ENCODE results near the gene NACAD.
A peak's percentile ranks its signal among the peaks of the same experiment; 100 is the strongest.

NACAD gene

GRCh38 chr7:45088821-45089340, at the start of gene NACAD:
Gene NACAD, minus strand, starts transcription at chr7:45088969. Its CDS starts 75 bp downstream, at chr7:45088894.
- DNase-seq (ENCODE audit: low read depth in 2 of 2) = no peak

- peak; percentile 33 to 39 for DNase-seq (ENCODE audit: low read depth in 2 of 2)
These were observed 47.6 kb upstream of the NACAD start for GRCh38 chr7:45136106-45137060.

- DNase-seq (ENCODE audit: low read depth in 2 of 2) = no peak
These were observed 45.1 kb upstream of the NACAD start for GRCh38 chr7:45133877-45134276.

- DNase-seq (ENCODE audit: low read depth in 2 of 2) = no peak
These were observed 44.6 kb upstream of the NACAD start for GRCh38 chr7:45133352-45133751.

GRCh38 chr7:45132708-45133320, 44.0 kb upstream of the NACAD start:
- no peak for DNase-seq (ENCODE audit: low read depth in 2 of 2)

- DNase-seq (ENCODE audit: low read depth in 2 of 2) = no peak
These were observed 43.1 kb upstream of the NACAD start for GRCh38 chr7:45131891-45132290.

- no peak for DNase-seq (ENCODE audit: low read depth in 2 of 2)
These were observed 42.1 kb upstream of the NACAD start for GRCh38 chr7:45130910-45131309.

GRCh38 chr7:45129906-45130305, 41.1 kb upstream of the NACAD start:
- no peak for DNase-seq (ENCODE audit: low read depth in 2 of 2)

- DNase-seq (ENCODE audit: low read depth in 2 of 2) = no peak
These were observed 40.5 kb upstream of the NACAD start for GRCh38 chr7:45129181-45129800.

- DNase-seq (ENCODE audit: low read depth in 2 of 2) = no peak
These were observed 38.2 kb upstream of the NACAD start for GRCh38 chr7:45126920-45127319.

GRCh38 chr7:45126201-45126600, 37.4 kb upstream of the NACAD start:
- no peak for DNase-seq (ENCODE audit: low read depth in 2 of 2)

- DNase-seq (ENCODE audit: low read depth in 2 of 2) = no peak
These were observed 36.6 kb upstream of the NACAD start for GRCh38 chr7:45125193-45125904.

GRCh38 chr7:45123913-45124710, 35.3 kb upstream of the NACAD start:
- no peak for DNase-seq (ENCODE audit: low read depth in 2 of 2)

- no peak for DNase-seq (ENCODE audit: low read depth in 2 of 2)
These were observed 34.4 kb upstream of the NACAD start for GRCh38 chr7:45122975-45123860.

- no peak for DNase-seq (ENCODE audit: low read depth in 2 of 2)
These were observed 30.8 kb upstream of the NACAD start for GRCh38 chr7:45119550-45119949.

GRCh38 chr7:45118889-45119331, 30.1 kb upstream of the NACAD start:
- no peak for DNase-seq (ENCODE audit: low read depth in 2 of 2)

GRCh38 chr7:45118292-45118691, 29.5 kb upstream of the NACAD start:
- DNase-seq (ENCODE audit: low read depth in 2 of 2) = no peak

- DNase-seq (ENCODE audit: low read depth in 2 of 2) = no peak
These were observed 28.8 kb upstream of the NACAD start for GRCh38 chr7:45117582-45117981.

GRCh38 chr7:45116048-45116447, 27.3 kb upstream of the NACAD start:
- no peak for DNase-seq (ENCODE audit: low read depth in 2 of 2)

- no peak for DNase-seq (ENCODE audit: low read depth in 2 of 2)
These were observed 26.2 kb upstream of the NACAD start for GRCh38 chr7:45114926-45115325.
